Measurements from ENCODE around the gene RNASE2. TPM values are rescaled to one million over a fixed set of nuclear protein-coding genes. Genes with fewer than 3 reads are reported as not detected.

The RNASE2 gene
- total RNA-seq, 1 experiment from 2014 or later, result not detected

DNA sequence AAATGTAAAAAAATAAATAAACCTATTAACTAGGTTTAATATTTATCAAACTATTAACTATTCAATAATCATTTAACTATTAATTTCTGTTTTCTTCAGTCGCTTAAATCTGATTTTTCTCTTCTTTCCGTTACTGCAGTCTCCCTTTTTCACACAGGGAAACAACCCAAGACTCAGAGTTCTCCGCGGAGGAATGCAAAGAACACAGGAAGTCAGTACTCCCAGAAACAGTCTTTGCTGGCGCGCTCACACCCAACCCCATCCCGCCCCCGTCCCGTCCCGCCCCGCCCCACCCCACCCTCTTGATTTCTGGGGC lies 34.1 kb downstream of the RNASE2 start:
- TF ChIP-seq OVOL2 (CRISPR knock-in tag; IDR thresholded peaks at IDR 0.05; ENCODE audit: borderline replicate concordance) (no peak), RELA (CRISPR knock-in tag; IDR thresholded peaks at IDR 0.05; ENCODE audit: borderline replicate concordance) (no peak), NFYB (CRISPR knock-in tag; conservative IDR thresholded peaks at IDR 0.05; ENCODE audit: low read depth) (no peak), NR3C1 (CRISPR knock-in tag; conservative IDR thresholded peaks at IDR 0.05; ENCODE audit: low read depth) (no peak), CBFB (CRISPR knock-in tag; IDR thresholded peaks at IDR 0.05; ENCODE audit: low read depth) (no peak), MYBL2 (CRISPR knock-in tag; IDR thresholded peaks at IDR 0.05) (no peak), CREB1 (CRISPR knock-in tag; IDR thresholded peaks at IDR 0.05) (no peak), FOXJ3 (CRISPR knock-in tag; IDR thresholded peaks at IDR 0.05; ENCODE audit: borderline replicate concordance) (no peak), TEAD1 (CRISPR knock-in tag; IDR thresholded peaks at IDR 0.05) (no peak), SP1 (CRISPR knock-in tag; conservative IDR thresholded peaks at IDR 0.05) (no peak), TP53 (CRISPR knock-in tag; IDR thresholded peaks at IDR 0.05) (no peak), ETV6 (CRISPR knock-in tag; IDR thresholded peaks at IDR 0.05) (no peak)
- TF ChIP-seq, protein P1, sequence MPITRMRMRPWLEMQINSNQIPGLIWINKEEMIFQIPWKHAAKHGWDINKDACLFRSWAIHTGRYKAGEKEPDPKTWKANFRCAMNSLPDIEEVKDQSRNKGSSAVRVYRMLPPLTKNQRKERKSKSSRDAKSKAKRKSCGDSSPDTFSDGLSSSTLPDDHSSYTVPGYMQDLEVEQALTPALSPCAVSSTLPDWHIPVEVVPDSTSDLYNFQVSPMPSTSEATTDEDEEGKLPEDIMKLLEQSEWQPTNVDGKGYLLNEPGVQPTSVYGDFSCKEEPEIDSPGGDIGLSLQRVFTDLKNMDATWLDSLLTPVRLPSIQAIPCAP (CRISPR knock-in tag; IDR thresholded peaks at IDR 0.05), result no peak
- TF ChIP-seq, protein P2, sequence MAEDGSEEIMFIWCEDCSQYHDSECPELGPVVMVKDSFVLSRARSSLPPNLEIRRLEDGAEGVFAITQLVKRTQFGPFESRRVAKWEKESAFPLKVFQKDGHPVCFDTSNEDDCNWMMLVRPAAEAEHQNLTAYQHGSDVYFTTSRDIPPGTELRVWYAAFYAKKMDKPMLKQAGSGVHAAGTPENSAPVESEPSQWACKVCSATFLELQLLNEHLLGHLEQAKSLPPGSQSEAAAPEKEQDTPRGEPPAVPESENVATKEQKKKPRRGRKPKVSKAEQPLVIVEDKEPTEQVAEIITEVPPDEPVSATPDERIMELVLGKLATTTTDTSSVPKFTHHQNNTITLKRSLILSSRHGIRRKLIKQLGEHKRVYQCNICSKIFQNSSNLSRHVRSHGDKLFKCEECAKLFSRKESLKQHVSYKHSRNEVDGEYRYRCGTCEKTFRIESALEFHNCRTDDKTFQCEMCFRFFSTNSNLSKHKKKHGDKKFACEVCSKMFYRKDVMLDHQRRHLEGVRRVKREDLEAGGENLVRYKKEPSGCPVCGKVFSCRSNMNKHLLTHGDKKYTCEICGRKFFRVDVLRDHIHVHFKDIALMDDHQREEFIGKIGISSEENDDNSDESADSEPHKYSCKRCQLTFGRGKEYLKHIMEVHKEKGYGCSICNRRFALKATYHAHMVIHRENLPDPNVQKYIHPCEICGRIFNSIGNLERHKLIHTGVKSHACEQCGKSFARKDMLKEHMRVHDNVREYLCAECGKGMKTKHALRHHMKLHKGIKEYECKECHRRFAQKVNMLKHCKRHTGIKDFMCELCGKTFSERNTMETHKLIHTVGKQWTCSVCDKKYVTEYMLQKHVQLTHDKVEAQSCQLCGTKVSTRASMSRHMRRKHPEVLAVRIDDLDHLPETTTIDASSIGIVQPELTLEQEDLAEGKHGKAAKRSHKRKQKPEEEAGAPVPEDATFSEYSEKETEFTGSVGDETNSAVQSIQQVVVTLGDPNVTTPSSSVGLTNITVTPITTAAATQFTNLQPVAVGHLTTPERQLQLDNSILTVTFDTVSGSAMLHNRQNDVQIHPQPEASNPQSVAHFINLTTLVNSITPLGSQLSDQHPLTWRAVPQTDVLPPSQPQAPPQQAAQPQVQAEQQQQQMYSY (CRISPR knock-in tag; IDR thresholded peaks at IDR 0.05), result no peak
- TF ChIP-seq, protein P3, sequence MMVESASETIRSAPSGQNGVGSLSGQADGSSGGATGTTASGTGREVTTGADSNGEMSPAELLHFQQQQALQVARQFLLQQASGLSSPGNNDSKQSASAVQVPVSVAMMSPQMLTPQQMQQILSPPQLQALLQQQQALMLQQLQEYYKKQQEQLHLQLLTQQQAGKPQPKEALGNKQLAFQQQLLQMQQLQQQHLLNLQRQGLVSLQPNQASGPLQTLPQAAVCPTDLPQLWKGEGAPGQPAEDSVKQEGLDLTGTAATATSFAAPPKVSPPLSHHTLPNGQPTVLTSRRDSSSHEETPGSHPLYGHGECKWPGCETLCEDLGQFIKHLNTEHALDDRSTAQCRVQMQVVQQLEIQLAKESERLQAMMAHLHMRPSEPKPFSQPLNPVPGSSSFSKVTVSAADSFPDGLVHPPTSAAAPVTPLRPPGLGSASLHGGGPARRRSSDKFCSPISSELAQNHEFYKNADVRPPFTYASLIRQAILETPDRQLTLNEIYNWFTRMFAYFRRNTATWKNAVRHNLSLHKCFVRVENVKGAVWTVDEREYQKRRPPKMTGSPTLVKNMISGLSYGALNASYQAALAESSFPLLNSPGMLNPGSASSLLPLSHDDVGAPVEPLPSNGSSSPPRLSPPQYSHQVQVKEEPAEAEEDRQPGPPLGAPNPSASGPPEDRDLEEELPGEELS (CRISPR knock-in tag; IDR thresholded peaks at IDR 0.05), result no peak
- TF ChIP-seq, protein P4, sequence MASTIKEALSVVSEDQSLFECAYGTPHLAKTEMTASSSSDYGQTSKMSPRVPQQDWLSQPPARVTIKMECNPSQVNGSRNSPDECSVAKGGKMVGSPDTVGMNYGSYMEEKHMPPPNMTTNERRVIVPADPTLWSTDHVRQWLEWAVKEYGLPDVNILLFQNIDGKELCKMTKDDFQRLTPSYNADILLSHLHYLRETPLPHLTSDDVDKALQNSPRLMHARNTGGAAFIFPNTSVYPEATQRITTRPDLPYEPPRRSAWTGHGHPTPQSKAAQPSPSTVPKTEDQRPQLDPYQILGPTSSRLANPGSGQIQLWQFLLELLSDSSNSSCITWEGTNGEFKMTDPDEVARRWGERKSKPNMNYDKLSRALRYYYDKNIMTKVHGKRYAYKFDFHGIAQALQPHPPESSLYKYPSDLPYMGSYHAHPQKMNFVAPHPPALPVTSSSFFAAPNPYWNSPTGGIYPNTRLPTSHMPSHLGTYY (CRISPR knock-in tag; IDR thresholded peaks at IDR 0.05), result no peak
- TF ChIP-seq, protein P5, sequence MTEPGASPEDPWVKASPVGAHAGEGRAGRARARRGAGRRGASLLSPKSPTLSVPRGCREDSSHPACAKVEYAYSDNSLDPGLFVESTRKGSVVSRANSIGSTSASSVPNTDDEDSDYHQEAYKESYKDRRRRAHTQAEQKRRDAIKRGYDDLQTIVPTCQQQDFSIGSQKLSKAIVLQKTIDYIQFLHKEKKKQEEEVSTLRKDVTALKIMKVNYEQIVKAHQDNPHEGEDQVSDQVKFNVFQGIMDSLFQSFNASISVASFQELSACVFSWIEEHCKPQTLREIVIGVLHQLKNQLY (CRISPR knock-in tag; IDR thresholded peaks at IDR 0.05), result no peak
- TF ChIP-seq, protein P6, sequence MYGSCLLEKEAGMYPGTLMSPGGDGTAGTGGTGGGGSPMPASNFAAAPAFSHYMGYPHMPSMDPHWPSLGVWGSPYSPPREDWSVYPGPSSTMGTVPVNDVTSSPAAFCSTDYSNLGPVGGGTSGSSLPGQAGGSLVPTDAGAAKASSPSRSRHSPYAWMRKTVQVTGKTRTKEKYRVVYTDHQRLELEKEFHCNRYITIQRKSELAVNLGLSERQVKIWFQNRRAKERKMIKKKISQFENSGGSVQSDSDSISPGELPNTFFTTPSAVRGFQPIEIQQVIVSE (CRISPR knock-in tag; IDR thresholded peaks at IDR 0.05; ENCODE audit: borderline replicate concordance), result no peak
- TF ChIP-seq, protein P7, sequence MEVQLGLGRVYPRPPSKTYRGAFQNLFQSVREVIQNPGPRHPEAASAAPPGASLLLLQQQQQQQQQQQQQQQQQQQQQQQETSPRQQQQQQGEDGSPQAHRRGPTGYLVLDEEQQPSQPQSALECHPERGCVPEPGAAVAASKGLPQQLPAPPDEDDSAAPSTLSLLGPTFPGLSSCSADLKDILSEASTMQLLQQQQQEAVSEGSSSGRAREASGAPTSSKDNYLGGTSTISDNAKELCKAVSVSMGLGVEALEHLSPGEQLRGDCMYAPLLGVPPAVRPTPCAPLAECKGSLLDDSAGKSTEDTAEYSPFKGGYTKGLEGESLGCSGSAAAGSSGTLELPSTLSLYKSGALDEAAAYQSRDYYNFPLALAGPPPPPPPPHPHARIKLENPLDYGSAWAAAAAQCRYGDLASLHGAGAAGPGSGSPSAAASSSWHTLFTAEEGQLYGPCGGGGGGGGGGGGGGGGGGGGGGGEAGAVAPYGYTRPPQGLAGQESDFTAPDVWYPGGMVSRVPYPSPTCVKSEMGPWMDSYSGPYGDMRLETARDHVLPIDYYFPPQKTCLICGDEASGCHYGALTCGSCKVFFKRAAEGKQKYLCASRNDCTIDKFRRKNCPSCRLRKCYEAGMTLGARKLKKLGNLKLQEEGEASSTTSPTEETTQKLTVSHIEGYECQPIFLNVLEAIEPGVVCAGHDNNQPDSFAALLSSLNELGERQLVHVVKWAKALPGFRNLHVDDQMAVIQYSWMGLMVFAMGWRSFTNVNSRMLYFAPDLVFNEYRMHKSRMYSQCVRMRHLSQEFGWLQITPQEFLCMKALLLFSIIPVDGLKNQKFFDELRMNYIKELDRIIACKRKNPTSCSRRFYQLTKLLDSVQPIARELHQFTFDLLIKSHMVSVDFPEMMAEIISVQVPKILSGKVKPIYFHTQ (CRISPR knock-in tag; IDR thresholded peaks at IDR 0.05), result no peak
- Mint-ChIP-seq H3K27me3 (ENCODE audit: low read depth) (no peaks in the 10 kb centered on the region; the same call in 1 of the 2 replicates), H3K4me1 (peaks cover 17% of the 10 kb centered on the region), H3K4me3 (peak overlapping the region; percentile 89), H3K9me3 (no peaks in the 10 kb centered on the region), H3K27ac (peak overlapping the region; percentile 91; the same call in 1 of the 2 replicates), H3K36me3 (peaks cover 32% of the 10 kb centered on the region)
- ChIA-PET POLR2A (no interaction called here), CTCF (interaction anchor here (2.3 kb wide), 1 partner anchor 18 kb away, joined by 12 read pairs; no protein-coding TSS in a partner anchor)
- DNase-seq (ENCODE audit: low spot score) (no peak), ATAC-seq (no peak)

Data from WTC11 (cell line).